GM12875 (cell line): ENCODE measurements around the gene VHLL.
A peak's percentile ranks its signal among the peaks of the same experiment; 100 is the strongest.
"Not testable (repeated sequence)": the region's sequence is repeated elsewhere in the genome, so short reads cannot be mapped to it uniquely, and the experiment has no call there.

Experiments
- H3K4me3 ChIP-seq: one replicate; pipeline ENCODE4 v1.5.1; 2011; ENCODE audit warnings: low read depth, low read length, control low read depth
- TF ChIP-seq, protein P1 (sequence below): IDR thresholded peaks from 2 replicates; pipeline ENCODE4 v1.5.1; 2011; ENCODE audit warnings: low read depth, mild to moderate bottlenecking, control low read depth, inconsistent platforms, low read length, moderate library complexity, borderline replicate concordance; ENCODE audit not compliant: insufficient read depth

VHLL gene

DNA sequence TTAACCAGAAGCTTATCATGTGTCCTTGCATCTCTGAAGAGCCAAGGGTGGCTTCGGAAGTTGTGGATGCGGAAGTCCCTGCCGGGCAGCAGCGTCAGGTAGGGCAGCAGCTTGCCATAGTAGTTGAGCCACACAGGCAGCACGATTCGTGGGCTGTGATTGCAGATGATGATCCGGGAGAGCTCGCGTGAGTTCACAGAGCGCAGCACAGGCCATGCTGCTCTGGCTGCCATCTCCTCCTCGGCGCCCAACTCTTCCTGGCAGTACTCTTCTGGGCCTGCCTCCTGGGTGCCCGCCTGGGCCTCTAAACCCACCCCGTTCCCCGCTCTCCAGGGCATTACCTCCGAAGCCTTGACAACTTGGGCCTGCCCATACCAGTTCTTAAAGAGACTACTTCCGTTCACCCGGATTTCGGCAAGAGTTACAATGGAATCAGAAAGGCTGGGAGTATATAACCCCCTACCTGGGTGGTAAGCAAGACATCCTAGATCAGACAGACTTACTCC is at the start of gene VHLL:
Gene VHLL, minus strand, starts transcription at position 456 of the 506 bp plus-strand sequence. Its CDS starts 118 bp downstream, at position 338.
- H3K4me3 ChIP-seq, result no peak within 1 kb of the TSS
- TF ChIP-seq, protein P1, sequence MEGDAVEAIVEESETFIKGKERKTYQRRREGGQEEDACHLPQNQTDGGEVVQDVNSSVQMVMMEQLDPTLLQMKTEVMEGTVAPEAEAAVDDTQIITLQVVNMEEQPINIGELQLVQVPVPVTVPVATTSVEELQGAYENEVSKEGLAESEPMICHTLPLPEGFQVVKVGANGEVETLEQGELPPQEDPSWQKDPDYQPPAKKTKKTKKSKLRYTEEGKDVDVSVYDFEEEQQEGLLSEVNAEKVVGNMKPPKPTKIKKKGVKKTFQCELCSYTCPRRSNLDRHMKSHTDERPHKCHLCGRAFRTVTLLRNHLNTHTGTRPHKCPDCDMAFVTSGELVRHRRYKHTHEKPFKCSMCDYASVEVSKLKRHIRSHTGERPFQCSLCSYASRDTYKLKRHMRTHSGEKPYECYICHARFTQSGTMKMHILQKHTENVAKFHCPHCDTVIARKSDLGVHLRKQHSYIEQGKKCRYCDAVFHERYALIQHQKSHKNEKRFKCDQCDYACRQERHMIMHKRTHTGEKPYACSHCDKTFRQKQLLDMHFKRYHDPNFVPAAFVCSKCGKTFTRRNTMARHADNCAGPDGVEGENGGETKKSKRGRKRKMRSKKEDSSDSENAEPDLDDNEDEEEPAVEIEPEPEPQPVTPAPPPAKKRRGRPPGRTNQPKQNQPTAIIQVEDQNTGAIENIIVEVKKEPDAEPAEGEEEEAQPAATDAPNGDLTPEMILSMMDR, result no peak

DNA sequence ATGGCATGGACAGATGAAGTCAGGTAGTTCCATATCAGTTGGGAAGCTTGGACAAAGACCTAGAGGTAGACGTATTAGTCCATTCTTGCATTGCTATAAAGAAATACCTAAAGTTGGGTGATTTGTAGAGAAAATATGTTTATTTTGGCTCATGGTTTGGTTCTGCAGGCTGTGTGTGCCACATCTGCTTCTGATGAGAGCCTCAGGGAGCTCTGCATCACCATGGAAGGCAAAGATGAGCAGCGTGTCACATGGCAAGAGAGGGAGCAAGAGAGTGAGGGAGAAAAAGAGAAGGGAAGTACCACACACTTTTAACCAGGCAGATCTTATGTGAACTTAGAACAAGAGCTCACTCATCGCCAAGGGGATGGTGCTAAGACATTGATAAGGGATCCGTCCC is 48.2 kb upstream of the VHLL start:
- H3K4me3 ChIP-seq, result no peak overlapping the region
- TF ChIP-seq, protein P1, result no peak

DNA sequence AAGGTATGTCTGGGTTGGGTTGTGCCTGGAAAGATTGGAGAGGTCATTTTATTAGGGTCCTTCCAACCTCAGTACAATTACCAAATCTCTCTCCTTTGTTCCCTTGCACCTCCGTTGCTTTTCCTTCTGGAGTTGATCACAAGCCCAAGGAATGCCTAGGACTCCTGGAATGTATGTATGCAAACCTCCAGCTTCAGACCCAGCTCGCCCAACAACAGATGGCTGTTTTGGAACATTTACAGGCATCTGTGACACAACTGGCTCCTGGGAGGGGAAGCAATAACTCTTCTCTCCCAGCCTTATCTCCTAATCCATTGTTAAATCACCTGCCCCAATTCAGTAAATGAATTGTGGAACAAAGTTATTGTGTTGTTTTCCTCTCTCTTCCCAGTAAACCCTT is 47.5 kb upstream of the VHLL start:
- TF ChIP-seq, protein P1, result no peak
- H3K4me3 ChIP-seq, result no peak overlapping the region

DNA sequence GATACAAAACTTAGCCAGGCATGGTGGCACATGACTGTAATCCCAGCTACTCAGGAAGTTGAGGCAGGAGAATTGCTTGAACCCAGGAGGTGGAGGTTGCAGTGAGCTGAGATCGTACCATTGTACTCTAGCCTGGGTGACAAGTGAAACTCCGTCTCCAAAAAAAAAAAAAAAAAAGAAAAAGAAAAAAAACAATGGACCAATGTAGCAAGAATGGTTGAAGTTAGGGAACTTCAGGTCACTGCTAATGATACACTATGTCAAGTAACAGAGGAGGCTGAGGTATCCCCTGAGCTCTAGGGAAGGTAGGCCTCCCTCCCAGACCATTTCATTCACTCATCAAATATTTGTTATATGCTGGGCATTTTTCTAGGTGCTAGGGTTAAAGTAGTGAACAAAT is 46.9 kb upstream of the VHLL start:
- H3K4me3 ChIP-seq, result not testable (repeated sequence)

DNA sequence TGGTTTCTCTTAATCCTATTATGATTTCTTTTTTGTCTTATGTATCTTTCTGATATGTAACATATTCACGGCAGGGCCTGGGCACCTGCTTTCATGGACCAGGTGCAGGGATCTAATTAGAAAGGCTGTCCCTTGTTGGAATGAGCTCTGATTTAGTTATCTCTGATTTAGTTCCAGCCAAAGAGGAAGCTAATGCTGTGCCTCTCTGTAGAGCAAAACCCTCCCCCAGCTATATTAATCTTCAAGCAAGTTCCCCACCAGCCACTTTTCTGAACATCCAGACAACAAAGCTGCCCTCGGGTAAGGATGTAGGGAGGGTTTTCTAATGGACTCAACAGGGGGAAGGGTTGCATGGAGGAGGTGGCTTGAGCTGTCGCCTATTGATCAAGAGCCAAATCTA is 45.3 kb upstream of the VHLL start:
- TF ChIP-seq, protein P1, result no peak
- no peak overlapping the region for H3K4me3 ChIP-seq

DNA sequence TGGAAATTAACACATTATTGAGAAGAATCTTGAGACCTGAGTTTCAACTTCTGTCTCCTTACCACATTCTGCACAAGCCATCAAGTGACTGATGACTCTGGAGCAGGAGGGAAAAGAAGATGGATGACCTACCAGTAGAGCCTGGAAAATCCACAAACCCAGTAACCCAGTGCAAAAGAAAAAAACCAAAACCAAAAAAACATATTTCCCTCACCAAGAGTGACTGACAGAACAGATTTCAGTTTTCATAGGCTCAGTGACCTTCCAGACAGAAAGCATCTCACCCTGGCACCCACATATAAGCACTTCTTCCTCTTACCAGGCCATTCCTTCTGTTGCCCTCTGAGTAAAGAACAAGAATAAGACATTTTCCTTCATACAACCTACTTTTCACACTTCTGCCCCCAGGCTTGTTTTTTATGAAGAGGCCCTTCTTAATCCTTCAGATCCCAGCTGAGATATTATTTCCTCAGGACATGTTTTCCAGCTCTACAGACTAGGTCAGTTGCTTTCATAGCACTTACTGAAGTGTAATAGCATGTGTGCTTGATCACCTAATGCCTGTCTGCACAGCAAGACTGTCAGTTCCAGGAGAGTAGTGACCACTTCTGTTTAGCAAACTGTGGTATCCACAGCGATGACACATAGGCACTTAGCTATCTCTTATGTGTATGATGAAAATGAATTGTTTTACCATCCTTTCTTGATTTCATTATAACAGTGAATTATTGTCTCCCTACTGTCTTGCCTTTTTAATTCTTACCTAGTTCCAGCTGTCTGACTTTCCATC is 43.3 kb upstream of the VHLL start:
- TF ChIP-seq, protein P1, result no peak
- H3K4me3 ChIP-seq, result no peak overlapping the region

- TF ChIP-seq, protein P1, result no peak
- H3K4me3 ChIP-seq, result peak within 1 kb of the TSS; percentile 91
Measured at GRCh38 chr1:156338180-156338976, 39.3 kb upstream of the VHLL start, which contains the start of the genes CCT3 and TSACC. TSS of gene CCT3 (minus strand) at chr1:156338292. CDS start at chr1:156338184, 108 bp downstream. TSS of gene TSACC (plus strand) at chr1:156338526. CDS start at chr1:156339758, 1,232 bp downstream.
